ENCODE data around the gene IGFL4.

The IGFL4 gene

DNA sequence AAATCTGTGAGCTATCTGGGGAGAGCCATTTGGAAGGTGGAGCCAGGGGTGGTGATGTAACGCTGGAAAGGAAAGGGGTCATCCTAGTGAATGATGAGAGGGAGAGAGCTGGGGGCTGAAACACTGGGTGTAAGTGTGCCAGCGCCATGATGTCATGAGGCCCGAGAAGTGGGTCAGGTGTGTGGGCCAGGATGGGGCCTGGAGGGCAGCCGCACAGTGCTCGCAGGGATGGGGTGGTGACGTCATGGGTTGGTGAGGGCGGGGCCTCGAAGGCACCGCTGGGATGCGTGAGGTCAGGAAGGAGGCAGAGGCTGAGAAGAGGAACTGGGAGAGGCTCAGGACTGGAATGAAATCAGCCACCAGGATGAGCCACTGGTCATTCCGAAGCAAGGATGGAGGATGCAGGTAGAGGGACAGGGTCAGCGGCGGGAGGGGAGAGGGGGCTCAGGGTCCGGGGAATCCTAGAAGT lies 41.1 kb downstream of the IGFL4 start:
- H3K36me3 Mint-ChIP-seq (ENCODE audit: low read depth), result peaks cover 19% of the 10 kb centered on the region
- H3K27me3 Mint-ChIP-seq, result no peaks in the 10 kb centered on the region
- no peak overlapping the region for H3K4me3 Mint-ChIP-seq
- H3K27ac Mint-ChIP-seq, result peak overlapping the region; percentile 38
- DNase-seq, result no peak
- H3K9me3 Mint-ChIP-seq, result no peaks in the 10 kb centered on the region
- H3K4me1 Mint-ChIP-seq (ENCODE audit: low read depth), result peaks cover 31% of the 10 kb centered on the region

DNA sequence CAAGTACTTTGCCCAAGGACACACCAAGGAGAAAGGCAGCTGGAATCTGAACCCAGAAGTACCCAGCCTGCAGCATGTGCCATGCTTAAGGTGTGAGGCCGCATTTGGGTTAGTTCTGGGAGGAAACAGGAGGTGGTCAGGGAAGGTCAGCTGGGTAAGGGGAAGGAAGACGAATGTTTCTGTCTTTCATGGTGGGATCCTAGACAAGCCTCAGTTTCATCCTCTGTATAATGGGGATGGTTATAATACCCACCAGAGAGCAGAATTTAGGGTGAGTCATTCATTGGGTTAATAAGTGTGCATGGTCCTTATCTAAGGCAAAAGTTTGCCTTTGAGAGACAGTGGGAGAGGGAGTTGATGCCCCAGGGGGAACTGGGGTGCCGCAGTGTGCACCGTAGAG lies 42.0 kb downstream of the IGFL4 start:
- Mint-ChIP-seq H3K27ac (no peak overlapping the region), H3K4me3 (no peak overlapping the region), H3K27me3 (no peaks in the 10 kb centered on the region)

DNA sequence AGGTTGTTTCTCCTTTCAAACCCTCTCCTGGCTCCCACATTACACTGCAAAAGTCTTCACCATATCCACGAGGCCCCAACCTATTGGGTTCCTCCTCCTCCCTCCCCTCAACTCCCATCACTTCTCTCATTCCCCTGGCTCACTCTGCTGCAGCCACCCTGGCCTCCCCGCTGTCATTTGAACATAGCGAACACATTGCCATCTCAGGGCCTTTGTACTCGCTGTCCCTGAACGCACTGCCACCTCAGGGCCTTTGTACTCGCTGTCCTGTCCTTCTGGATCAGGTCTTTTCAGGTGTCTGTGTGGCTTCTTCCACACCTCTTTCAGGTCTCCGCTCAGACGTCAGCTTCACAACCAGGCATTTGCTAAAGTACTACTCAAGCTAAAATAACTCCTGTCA lies 43.9 kb downstream of the IGFL4 start:
- Mint-ChIP-seq H3K27ac (no peak overlapping the region), H3K27me3 (no peaks in the 10 kb centered on the region), H3K9me3 (no peaks in the 10 kb centered on the region), H3K36me3 (ENCODE audit: low read depth) (peaks cover 13% of the 10 kb centered on the region), H3K4me3 (no peak overlapping the region), H3K4me1 (ENCODE audit: low read depth) (peaks cover 33% of the 10 kb centered on the region)
- no peak for DNase-seq

More for the DNA sequence above, 42.0 kb downstream of the IGFL4 start:
- no peak for DNase-seq
- H3K4me1 Mint-ChIP-seq (ENCODE audit: low read depth), result peaks cover 33% of the 10 kb centered on the region
- no peaks in the 10 kb centered on the region for H3K9me3 Mint-ChIP-seq
- peaks cover 19% of the 10 kb centered on the region for H3K36me3 Mint-ChIP-seq (ENCODE audit: low read depth)

DNA sequence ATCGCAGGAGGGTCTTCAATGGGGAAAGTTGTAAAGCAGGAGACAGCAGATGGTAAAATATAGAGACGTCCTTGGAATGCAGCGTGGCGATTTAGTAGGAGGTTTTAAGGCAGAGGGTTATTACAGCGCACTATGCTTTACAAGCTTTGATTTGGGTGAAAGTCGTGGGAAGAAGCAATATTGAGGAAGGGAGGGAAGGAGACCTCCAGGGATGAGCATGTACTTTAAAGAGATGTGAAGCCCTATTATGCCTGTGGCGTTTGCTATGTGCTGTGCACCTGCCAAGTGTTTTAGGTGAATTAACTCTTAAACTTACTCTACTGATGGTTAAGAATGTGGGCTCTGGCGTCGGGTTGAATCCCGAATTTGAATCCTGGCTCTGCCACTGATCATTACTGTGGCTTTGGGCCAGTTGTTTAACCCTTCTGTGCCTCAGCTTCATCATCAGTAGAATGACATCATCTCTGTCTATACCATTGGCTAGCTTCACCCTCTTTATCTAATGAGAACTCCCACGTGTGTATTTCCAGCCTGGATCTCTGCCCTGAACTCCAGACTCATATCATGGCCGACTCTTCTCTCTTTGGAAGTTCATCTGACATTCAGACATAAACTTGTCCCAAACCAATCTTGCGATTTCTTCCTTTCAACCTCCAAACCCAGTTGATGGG lies 45.0 kb downstream of the IGFL4 start:
- Mint-ChIP-seq H3K4me1 (ENCODE audit: low read depth) (peaks cover 31% of the 10 kb centered on the region), H3K27ac (no peak overlapping the region)

DNA sequence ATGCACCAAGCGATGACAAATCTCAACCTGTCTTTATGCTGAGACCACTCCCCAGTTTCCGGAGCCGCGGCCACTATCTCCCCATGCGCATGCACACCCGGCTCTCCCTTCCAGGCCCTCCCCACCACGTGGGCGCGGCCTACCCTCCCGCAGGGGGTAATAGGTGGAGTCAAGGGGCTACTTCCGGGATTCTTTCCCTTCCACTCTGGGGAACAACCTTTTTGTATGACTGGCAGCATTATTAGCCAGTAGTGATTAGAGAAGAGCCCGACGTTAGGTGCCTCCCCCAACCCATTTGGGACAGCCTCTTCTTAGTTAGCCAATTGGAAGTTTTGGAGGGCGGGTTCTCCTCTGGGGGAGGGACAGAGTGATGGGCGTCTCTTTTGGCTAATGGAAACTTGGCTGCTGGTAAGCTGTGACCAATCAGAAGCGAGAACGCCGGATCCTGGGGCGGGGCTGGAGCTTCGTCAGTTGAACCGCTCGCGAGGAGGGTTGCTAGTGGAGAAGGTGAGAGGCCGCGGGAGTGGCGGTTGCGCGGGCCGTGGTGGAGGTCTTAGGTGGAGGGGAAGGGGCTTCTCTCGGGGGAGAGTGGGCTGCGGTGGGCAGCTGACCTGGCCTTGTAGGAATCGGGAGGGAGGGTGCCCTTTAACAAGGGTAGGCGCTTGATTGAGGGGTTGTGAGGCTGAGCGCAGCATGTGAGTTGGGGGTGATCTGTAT lies 45.6 kb downstream of the IGFL4 start, which contains the start of gene CCDC61:
Gene CCDC61, plus strand, starts transcription at position 470 of the 717 bp plus-strand sequence. CDS start 7,552 bp downstream, outside the sequence.
- peak; percentile 97 for DNase-seq
- Mint-ChIP-seq H3K27ac (no peak within 1 kb of the TSS), H3K9me3 (no peaks in the 10 kb centered on the region), H3K27me3 (peaks cover 8% of the 10 kb centered on the region), H3K36me3 (ENCODE audit: low read depth) (peaks cover 13% of the 10 kb centered on the region), H3K4me3 (no peak within 1 kb of the TSS), H3K4me1 (ENCODE audit: low read depth) (peaks cover 24% of the 10 kb centered on the region)

More for the DNA sequence above, 45.0 kb downstream of the IGFL4 start:
- H3K4me3 Mint-ChIP-seq, result no peak overlapping the region
- DNase-seq, result no peak
- H3K36me3 Mint-ChIP-seq (ENCODE audit: low read depth), result peaks cover 13% of the 10 kb centered on the region
- H3K9me3 Mint-ChIP-seq, result no peaks in the 10 kb centered on the region
- H3K27me3 Mint-ChIP-seq, result peaks cover 3% of the 10 kb centered on the region

DNA sequence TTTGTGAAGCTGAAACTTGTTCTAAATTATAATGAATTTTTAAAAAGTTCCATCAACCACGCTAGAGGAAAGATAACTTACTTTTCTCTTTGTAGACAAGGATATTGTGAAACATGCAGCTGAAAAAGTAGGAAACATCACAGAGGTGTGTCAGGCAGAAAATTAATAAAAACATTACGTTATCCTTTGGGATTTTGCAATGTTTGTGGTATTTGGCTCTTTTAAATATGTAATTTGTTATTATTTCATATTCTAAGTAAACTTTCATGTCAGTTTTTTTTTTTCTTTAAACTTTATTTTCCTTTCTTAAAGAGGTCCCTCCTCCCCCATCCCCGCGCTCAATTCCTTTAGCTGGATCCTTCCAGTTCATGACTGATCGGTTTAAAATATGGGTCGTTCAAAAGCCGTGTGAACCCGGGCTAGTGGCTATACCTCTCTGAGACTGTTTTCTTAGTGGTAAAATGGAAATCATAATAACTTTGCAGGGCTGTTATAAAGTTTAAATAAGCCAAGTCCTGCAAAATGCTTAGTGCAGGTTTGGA lies 46.3 kb downstream of the IGFL4 start:
- Mint-ChIP-seq H3K4me3 (no peak overlapping the region), H3K36me3 (ENCODE audit: low read depth) (peaks cover 13% of the 10 kb centered on the region), H3K4me1 (ENCODE audit: low read depth) (peaks cover 20% of the 10 kb centered on the region), H3K27ac (no peak overlapping the region), H3K9me3 (no peaks in the 10 kb centered on the region), H3K27me3 (peaks cover 12% of the 10 kb centered on the region)
- no peak for DNase-seq

DNA sequence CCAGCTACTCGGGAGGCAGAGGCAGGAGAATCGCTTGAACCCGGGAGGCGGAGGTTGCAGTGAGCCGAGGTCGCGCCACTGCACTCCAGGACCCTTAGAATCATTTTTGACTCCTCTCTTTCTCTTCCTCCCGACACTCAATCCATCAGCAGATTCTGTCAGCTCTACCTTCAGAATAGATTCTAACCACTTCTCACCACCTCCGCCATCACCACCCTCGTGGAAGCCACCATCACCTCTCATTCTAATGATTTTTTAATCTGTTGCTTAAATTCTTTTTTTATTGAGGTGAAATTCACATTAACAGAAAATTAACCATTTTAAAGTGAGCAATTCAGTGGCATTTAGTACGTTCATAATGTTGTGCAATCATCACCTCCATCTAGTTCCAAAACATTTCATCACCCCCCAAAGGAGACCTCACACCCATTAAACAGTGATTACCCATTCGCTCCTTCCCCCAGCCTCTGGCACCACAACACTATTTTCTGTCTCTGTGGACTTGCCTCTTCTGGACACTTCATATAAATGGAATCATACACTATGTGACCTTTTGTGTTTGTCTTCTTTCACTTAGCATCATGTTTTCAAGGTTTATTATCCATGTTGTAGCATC lies 50.6 kb downstream of the IGFL4 start:
- Mint-ChIP-seq H3K36me3 (ENCODE audit: low read depth) (no peaks in the 10 kb centered on the region), H3K27me3 (peaks cover 18% of the 10 kb centered on the region), H3K4me3 (no peak overlapping the region), H3K4me1 (ENCODE audit: low read depth) (peaks cover 4% of the 10 kb centered on the region), H3K9me3 (no peaks in the 10 kb centered on the region), H3K27ac (no peak overlapping the region)
- no peak for DNase-seq

Data from activated T-cell treated with anti-CD3 and anti-CD28 coated beads, Interleukin-2, amount 50 U/mL, for 24 hours (primary cell).